GM23338 (cell line): ENCODE results near the gene STON1. TPM values are rescaled to one million over a fixed set of nuclear protein-coding genes. Genes with fewer than 3 reads are reported as not detected.

ENCODE experiments used
- ATAC-seq: fragments of 200-7000 bp; cut with Tn5 transposase; 3 replicates; pipeline ENCODE4 v1.9.1; 2020
- DNase-seq: peaks from one replicate; pipeline ENCODE4 v3.0.0-alpha.2; 2015; ENCODE audit warnings: low spot score
- H2AFZ ChIP-seq: fragments of 200-600 bp; sonication (generic); 2 replicates; pipeline ENCODE4 v1.8.0; 2016; ENCODE audit warnings: antibody characterized with exemption, mild to moderate bottlenecking, moderate library complexity
- H3F3A ChIP-seq: fragments of 200-600 bp; sonication (generic); replicated peaks from 2 replicates; pipeline ENCODE4 v1.8.0; 2017; ENCODE audit warnings: antibody characterized with exemption, mixed run types, low read depth
- H3K27ac ChIP-seq: fragments of 200-600 bp; sonication (generic); 2 replicates; pipeline ENCODE4 v1.6.1; 2016; ENCODE audit warnings: low read depth
- H3K27me3 ChIP-seq: fragments of 200-600 bp; sonication (generic); 2 replicates; pipeline ENCODE4 v1.8.0; 2016; ENCODE audit warnings: mild to moderate bottlenecking, mixed run types, moderate library complexity; ENCODE audit not compliant: insufficient read depth
- H3K36me3 ChIP-seq: fragments of 200-600 bp; sonication (generic); 2 replicates; pipeline ENCODE4 v1.8.0; 2016; ENCODE audit warnings: mild to moderate bottlenecking; ENCODE audit not compliant: insufficient read depth
- H3K4me1 ChIP-seq: fragments of 200-600 bp; sonication (generic); 2 replicates; pipeline ENCODE4 v1.8.0; 2016; ENCODE audit warnings: mild to moderate bottlenecking, moderate library complexity; ENCODE audit not compliant: insufficient read depth
- H3K4me2 ChIP-seq: fragments of 200-600 bp; sonication (generic); 2 replicates; pipeline ENCODE4 v1.7.1; 2017; ENCODE audit warnings: mixed run types
- H3K4me3 ChIP-seq: fragments of 200-600 bp; sonication (generic); 2 replicates; pipeline ENCODE4 v1.6.1; 2016; ENCODE audit warnings: mixed run types
- H3K79me2 ChIP-seq: fragments of 200-600 bp; sonication (generic); replicated peaks from 2 replicates; pipeline ENCODE4 v1.8.0; 2017; ENCODE audit warnings: mild to moderate bottlenecking; ENCODE audit not compliant: insufficient read depth
- H3K9me2 ChIP-seq: fragments of 200-600 bp; sonication (generic); 2 replicates; pipeline ENCODE4 v1.8.0; 2017; ENCODE audit not compliant: insufficient read depth
- H4K20me1 ChIP-seq: fragments of 200-600 bp; sonication (generic); replicated peaks from 2 replicates; pipeline ENCODE4 v1.8.0; 2017; ENCODE audit warnings: mild to moderate bottlenecking; ENCODE audit not compliant: insufficient read depth
- H3K27ac Mint-ChIP-seq: 2 replicates; pipeline ENCODE4 v1.8.0; 2020; ENCODE audit warnings: inconsistent platforms, mild to moderate bottlenecking, moderate library complexity, mixed read lengths
- H3K27me3 Mint-ChIP-seq: 3 replicates; pipeline ENCODE4 v1.8.0; 2022; ENCODE audit warnings: low read depth, mild to moderate bottlenecking, moderate library complexity, mixed read lengths, inconsistent platforms; ENCODE audit not compliant: insufficient read depth, poor library complexity
- H3K36me3 Mint-ChIP-seq: 3 replicates; pipeline ENCODE4 v1.8.0; 2021; ENCODE audit warnings: low read depth, mild to moderate bottlenecking, inconsistent platforms, moderate library complexity, mixed read lengths
- H3K4me1 Mint-ChIP-seq: 3 replicates; pipeline ENCODE4 v1.8.0; 2020; ENCODE audit warnings: mild to moderate bottlenecking, inconsistent platforms, mixed read lengths
- H3K4me3 Mint-ChIP-seq: 3 replicates; pipeline ENCODE4 v1.8.0; 2021; ENCODE audit warnings: moderate library complexity, mild to moderate bottlenecking, inconsistent platforms, mixed read lengths
- H3K9me3 Mint-ChIP-seq: 3 replicates; pipeline ENCODE4 v1.8.0; 2020; ENCODE audit warnings: moderate library complexity, mild to moderate bottlenecking, inconsistent platforms, mixed read lengths
- EZH2 ChIP-seq: fragments of 200-600 bp; sonication (generic); IDR thresholded peaks from one replicate; pipeline ENCODE4 v1.8.0; 2017; ENCODE audit warnings: antibody characterized with exemption, mild to moderate bottlenecking, low read depth; ENCODE audit not compliant: unreplicated experiment
- NANOG ChIP-seq: IDR thresholded peaks from 2 replicates; pipeline ENCODE4 v1.6.1; 2016; ENCODE audit warnings: antibody characterized with exemption, borderline replicate concordance
- ZNF331 ChIP-seq: fragments of 250-450 bp; sonication (Bioruptor Pico); IDR thresholded peaks from 2 replicates; pipeline ENCODE4 v1.5.0; 2020; ENCODE audit warnings: low read depth, mild to moderate bottlenecking, moderate library complexity
- polyA plus RNA-seq: library from polyadenylated mRNA; unstranded; fragments of >200 nt; fragmentation: Nextera tagmentation; extraction: Ambion mirVana; gene quantifications from 2 replicates; pipeline ENCODE4 v1.2.1, GENCODE V29; 2016
- total RNA-seq: library from RNA; depleted of rRNA; stranded (reverse); fragments of >200 nt; shearing (Covaris generic); gene quantifications from 2 replicates; pipeline ENCODE4 v1.2.3, GENCODE V29; 2014
- TF ChIP-seq, protein P1 (sequence below): IDR thresholded peaks from one replicate; pipeline ENCODE4 v1.6.1; 2018; ENCODE audit warnings: antibody characterized with exemption; ENCODE audit not compliant: unreplicated experiment
- TF ChIP-seq, protein P2 (sequence below), 2 experiments: fragments of 200-600 bp in 1 of 2; sonication (generic) in 1 of 2; conservative IDR thresholded peaks; 2 replicates each; pipeline versions ENCODE4 v1.5.1 to v1.6.1; 2016 to 2017; ENCODE audit warnings: antibody characterized with exemption in 2 of 2, low read depth in 2 of 2, mild to moderate bottlenecking in 2 of 2, moderate library complexity in 1 of 2

Gene STON1
- total and polyA plus RNA-seq, 2 experiments from 2014 or later: 5.4 to 14.4 TPM

DNA sequence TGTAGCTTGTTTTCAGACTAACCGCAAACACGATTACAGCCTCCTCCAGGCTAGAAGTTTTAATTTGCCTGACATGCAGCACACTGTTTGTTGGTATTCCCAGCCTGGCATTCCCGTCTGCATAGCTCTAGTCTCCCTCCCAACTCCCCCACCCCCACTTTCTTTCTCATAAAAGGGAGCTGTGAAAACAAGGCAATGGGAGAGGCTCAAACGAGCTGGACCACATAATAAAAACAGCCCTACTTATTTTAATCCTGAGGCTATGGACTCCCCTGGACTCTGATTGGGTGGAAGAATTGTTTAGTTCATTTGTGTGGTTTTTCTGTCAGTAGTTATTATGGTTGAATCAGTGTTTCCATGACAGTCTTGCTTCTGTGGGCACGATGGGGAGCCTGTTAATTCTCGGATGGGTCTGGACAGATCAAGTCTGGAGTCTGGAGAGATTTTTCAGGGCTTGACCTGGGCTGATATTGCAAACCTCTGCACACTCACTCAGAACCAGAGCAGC lies 1.2 kb downstream of the STON1 start (continued):
- TF ChIP-seq NANOG (no peak), EZH2 (no peak)
- TF ChIP-seq, protein P1, sequence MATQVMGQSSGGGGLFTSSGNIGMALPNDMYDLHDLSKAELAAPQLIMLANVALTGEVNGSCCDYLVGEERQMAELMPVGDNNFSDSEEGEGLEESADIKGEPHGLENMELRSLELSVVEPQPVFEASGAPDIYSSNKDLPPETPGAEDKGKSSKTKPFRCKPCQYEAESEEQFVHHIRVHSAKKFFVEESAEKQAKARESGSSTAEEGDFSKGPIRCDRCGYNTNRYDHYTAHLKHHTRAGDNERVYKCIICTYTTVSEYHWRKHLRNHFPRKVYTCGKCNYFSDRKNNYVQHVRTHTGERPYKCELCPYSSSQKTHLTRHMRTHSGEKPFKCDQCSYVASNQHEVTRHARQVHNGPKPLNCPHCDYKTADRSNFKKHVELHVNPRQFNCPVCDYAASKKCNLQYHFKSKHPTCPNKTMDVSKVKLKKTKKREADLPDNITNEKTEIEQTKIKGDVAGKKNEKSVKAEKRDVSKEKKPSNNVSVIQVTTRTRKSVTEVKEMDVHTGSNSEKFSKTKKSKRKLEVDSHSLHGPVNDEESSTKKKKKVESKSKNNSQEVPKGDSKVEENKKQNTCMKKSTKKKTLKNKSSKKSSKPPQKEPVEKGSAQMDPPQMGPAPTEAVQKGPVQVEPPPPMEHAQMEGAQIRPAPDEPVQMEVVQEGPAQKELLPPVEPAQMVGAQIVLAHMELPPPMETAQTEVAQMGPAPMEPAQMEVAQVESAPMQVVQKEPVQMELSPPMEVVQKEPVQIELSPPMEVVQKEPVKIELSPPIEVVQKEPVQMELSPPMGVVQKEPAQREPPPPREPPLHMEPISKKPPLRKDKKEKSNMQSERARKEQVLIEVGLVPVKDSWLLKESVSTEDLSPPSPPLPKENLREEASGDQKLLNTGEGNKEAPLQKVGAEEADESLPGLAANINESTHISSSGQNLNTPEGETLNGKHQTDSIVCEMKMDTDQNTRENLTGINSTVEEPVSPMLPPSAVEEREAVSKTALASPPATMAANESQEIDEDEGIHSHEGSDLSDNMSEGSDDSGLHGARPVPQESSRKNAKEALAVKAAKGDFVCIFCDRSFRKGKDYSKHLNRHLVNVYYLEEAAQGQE: no peak
- TF ChIP-seq, protein P2, sequence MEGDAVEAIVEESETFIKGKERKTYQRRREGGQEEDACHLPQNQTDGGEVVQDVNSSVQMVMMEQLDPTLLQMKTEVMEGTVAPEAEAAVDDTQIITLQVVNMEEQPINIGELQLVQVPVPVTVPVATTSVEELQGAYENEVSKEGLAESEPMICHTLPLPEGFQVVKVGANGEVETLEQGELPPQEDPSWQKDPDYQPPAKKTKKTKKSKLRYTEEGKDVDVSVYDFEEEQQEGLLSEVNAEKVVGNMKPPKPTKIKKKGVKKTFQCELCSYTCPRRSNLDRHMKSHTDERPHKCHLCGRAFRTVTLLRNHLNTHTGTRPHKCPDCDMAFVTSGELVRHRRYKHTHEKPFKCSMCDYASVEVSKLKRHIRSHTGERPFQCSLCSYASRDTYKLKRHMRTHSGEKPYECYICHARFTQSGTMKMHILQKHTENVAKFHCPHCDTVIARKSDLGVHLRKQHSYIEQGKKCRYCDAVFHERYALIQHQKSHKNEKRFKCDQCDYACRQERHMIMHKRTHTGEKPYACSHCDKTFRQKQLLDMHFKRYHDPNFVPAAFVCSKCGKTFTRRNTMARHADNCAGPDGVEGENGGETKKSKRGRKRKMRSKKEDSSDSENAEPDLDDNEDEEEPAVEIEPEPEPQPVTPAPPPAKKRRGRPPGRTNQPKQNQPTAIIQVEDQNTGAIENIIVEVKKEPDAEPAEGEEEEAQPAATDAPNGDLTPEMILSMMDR (conservative IDR thresholded peaks at IDR 0.05; ENCODE audit: low read depth in 2 of 2): no peak

DNA sequence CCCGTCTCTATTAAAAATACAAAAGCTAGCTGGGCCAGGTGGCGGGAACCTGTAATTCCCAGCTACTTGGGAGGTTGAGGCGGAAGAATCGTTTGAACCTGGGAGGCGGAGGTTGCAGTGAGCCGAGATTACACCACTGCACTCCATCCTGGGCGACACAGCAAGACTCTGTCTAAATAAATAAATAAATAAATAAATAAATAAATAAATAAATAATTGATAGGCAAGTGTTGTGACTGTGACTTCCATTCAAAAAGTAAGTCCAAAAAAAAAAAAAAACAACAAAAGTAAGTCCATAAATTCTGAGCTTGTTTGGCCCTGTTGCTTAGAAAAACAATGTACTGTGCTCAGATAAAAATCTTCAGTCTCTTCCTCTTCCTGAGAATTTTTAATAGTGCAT lies 2.2 kb downstream of the STON1 start:
- TF ChIP-seq EZH2: no peak
- TF ChIP-seq ZNF331: no peak
- Mint-ChIP-seq H3K4me3 (peak overlapping the region; percentile 50; the same call in 2 of the 3 replicates), H3K4me1 (peaks cover 35% of the 10 kb centered on the region), H3K27me3 (peaks cover 4% of the 10 kb centered on the region), H3K36me3 (no peaks in the 10 kb centered on the region), H3K27ac (no peak overlapping the region), H3K9me3 (no peaks in the 10 kb centered on the region)
- H3K9me2 ChIP-seq: no peaks in the 10 kb centered on the region
- H3K27me3 ChIP-seq: no peaks in the 10 kb centered on the region
- H3F3A ChIP-seq: no peaks in the 10 kb centered on the region
- peaks cover 8% of the 10 kb centered on the region; the same call in 1 of the 2 replicates for H3K79me2 ChIP-seq
- ATAC-seq (no peak), DNase-seq (no peak)
- no peak overlapping the region for H2AFZ ChIP-seq
- H3K4me2 ChIP-seq: no peak overlapping the region
- 0 out of 2 replicates have a peak, but pooled peaks cover 4% of the 10 kb centered on the region for H4K20me1 ChIP-seq
- peaks cover 26% of the 10 kb centered on the region for H3K4me1 ChIP-seq
- no peaks in the 10 kb centered on the region for H3K36me3 ChIP-seq
- H3K4me3 ChIP-seq: no peak overlapping the region
- H3K27ac ChIP-seq: no peak overlapping the region

DNA sequence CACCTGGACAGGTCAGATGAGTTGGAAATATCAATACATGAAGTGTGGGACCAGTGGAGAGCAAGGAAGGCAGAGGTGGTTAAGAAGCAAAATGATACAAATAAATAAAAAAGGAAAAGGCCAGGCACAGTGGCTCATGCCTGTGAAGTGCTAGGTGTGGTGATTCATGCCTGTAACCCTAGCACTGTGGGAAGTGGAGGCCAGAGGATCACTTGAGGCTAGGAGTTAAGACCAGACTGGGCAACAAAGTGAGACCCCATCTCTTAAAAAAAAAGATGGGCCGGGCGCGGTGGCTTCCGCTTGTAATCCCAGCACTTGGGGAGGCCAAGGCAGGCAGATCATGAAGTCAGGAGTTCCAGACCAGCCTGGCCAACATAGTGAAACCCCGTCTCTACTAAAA lies 2.9 kb downstream of the STON1 start:
- Histone ChIP-seq H2AFZ (no peak overlapping the region), H3K4me3 (no peak overlapping the region), H3K4me2 (no peak overlapping the region), H3K36me3 (no peaks in the 10 kb centered on the region), H3K4me1 (peaks cover 26% of the 10 kb centered on the region), H3K79me2 (peaks cover 8% of the 10 kb centered on the region; the same call in 1 of the 2 replicates), H3K27ac (no peak overlapping the region), H4K20me1 (0 out of 2 replicates have a peak, but pooled peaks cover 4% of the 10 kb centered on the region), H3F3A (no peaks in the 10 kb centered on the region), H3K27me3 (no peaks in the 10 kb centered on the region), H3K9me2 (no peaks in the 10 kb centered on the region)
- H3K9me3 Mint-ChIP-seq: no peaks in the 10 kb centered on the region
- H3K4me3 Mint-ChIP-seq: no peak overlapping the region
- ATAC-seq (no peak), DNase-seq (no peak)
- H3K36me3 Mint-ChIP-seq: no peaks in the 10 kb centered on the region
- TF ChIP-seq ZNF331: no peak
- no peak for TF ChIP-seq NANOG
- H3K4me1 Mint-ChIP-seq: peaks cover 35% of the 10 kb centered on the region
- H3K27ac Mint-ChIP-seq: no peak overlapping the region
- H3K27me3 Mint-ChIP-seq: peaks cover 6% of the 10 kb centered on the region
